ENCODE results near the gene SEMA5A.

Gene SEMA5A

DNA sequence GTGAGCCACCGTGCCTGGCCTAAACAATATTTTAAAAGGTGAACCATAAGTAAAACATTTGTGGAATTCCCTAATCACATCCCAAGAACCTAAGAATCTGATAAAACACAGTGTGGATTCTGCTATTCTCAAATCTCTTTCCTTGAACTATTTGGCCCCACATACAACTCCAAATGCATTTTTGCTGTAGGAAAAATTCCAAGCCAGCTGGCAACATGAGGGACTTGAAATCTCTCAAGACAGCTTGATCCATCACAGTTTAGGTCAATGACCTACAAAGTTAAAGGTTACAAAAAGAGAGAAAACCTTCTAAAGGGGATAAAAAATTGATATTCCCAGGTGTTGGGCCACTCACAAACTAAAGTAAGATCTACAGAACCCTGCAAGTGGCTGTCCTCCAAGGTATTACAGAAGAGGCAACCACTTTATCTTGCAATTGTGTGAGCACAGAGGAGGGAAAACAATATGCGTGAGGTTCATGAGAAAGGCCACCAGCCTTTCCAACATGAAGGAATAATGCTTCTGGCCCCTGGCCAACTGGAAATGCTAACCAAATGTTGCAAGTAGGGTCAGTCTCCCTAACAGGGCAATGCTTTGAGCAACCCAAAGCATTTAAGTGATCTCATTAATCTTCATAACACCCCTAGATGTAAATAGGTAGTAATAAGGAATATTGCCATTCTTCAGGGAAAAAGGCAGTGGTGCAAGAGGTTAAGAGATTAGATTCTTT is 221.4 kb downstream of the SEMA5A start:
- no peak for DNase-seq (ENCODE audit: low read depth)

DNA sequence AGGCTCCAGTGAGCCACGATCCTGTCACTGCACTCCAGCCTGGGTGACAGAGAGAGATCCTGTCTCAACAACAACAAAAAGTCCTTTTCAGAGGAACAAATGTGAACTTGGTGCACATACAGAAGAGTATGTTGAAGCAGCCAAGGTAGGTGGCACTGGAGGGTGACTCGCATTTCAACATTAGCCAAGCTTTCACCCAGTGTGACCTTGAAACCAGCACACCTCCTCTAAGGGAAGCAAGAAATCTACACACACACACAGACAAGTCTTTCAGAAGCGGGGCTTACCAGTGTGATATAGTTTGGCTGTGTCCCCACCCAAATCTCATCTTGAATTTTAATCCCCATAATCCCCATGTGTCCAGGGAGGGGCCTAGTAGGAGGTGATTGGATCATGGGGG is 225.2 kb downstream of the SEMA5A start:
- no peak for DNase-seq (ENCODE audit: low read depth)

DNA sequence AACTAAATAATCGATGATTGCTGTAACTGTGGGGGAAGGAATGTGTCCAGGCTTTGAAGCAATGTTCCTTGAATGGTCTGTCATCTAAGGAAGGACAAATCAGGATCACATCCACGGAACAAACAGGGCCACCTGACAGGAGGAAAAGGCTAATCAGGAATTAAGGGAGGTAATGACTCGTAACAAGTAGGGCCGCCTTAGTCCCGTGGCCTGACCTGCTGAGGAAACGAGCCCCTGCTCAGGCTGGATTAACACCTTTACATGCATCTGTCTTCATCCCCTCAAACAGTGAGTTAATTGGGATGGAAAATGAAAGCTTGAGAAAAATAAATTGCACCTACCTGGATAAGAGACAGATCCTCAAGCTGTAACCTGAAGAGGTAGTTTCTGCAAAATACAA is 227.8 kb downstream of the SEMA5A start:
- no peak for DNase-seq (ENCODE audit: low read depth)

DNA sequence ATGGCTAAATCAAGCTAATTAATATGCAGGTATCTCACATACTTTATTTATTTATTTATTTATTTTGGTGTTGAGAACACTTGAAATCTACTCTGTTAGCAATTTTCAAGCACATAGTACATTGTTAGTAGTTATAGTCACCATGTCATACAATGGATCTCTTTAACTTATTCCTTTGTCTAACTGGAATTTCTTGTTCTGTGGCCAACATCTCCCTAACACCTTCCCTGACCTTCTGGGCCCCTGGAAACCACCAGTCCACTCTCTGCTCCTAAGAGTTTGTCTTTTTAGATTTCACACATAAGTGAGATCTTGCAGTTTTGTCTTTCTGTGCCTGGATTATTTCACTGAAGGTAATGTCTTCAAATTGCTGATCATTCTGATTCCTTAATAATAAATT is 229.1 kb downstream of the SEMA5A start:
- no peak for DNase-seq (ENCODE audit: low read depth)

DNA sequence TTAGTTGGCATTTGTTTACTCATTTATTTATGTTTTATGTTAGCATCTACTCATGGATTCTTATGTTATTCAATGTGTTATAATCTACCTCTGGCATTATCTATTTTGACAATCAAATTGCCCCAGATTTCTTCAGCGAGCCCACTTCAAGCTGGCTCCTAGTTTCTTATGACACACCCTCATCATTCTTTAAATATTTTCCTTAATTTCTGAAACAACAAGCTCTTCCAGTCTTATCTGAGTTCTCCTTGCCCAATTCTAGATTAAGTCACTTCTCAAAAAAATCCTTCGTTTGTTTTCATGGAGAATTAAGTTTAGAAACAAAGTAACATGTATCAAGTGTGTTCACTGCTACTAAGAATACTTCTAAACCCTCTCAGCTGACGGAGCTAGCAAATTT is 229.8 kb downstream of the SEMA5A start:
- no peak for DNase-seq (ENCODE audit: low read depth)

DNA sequence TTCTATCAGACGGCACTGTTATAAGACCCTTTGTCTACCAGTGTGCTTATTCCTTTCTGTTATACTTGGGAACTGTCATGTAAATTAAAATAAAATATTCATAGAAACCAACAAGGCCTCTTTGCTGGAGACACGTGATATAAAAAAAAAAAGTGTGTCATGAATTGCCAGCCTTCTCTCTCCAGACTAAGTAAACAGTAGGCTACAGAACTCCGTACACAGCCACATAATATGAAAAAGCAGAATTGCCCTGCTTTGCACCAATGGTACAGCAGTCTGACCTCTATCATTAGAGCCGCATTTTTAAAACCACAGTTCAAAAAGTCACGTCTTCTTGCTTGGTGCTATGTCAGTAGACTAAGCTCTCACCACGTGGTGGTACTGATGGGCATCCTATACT is 231.3 kb downstream of the SEMA5A start:
- DNase-seq (ENCODE audit: low read depth), result no peak

DNA sequence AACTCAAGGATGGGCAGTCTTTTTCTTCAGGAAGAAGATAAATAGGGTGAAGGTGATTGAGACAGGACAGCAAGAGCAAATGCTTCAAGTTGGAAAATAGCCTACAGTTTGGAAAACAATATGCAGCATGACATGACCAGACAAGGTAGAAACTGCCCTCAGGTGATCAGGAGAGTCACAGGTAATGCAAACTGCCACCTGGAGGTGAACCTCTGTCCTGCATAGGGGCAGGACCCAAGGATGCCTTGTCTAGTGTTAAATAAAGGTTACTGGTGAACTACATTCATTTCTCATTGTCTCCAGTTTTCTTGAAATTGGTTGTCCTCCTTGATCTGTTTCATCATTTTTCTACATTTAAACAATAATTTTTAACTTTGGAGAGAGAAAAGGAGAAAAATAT is 232.1 kb downstream of the SEMA5A start:
- no peak for DNase-seq (ENCODE audit: low read depth)

DNA sequence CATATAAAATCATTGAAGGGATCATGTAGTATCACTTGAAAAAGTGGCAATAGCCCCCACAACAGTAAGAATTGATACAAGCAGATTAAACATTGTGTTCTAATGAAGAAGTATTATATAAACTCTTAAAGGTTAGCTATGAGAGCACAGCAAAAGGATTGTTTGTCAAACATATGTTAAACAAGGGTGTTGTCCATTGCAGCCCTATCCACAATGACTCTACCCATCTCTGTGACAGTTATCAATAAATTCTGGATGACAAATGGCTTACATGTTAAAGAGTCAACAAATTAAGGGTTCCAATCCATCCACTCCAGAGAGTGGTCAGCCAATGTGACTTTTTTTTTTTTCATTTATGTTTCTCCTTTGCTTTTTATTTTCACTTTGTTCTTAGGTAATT is 238.7 kb downstream of the SEMA5A start:
- DNase-seq (ENCODE audit: low read depth), result no peak

DNA sequence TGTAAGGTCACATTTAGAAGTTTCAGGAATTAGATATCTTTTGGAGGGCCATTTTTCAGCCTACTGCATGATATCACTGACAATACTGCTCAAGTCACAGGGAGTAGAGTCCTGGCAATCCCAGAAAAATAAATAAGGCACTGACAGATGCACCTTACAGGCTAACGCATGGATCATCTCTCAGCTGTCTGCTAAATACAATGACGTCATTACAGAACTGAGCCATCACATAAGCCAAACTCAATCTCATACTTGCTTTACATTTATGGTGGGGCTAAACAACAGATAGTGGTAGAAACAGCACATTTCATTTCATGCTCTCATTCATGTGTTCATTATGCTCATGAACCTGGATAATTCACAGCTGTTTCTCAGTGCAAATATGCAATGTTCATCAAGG is 243.7 kb downstream of the SEMA5A start:
- peak; percentile 11 for DNase-seq (ENCODE audit: low read depth)

DNA sequence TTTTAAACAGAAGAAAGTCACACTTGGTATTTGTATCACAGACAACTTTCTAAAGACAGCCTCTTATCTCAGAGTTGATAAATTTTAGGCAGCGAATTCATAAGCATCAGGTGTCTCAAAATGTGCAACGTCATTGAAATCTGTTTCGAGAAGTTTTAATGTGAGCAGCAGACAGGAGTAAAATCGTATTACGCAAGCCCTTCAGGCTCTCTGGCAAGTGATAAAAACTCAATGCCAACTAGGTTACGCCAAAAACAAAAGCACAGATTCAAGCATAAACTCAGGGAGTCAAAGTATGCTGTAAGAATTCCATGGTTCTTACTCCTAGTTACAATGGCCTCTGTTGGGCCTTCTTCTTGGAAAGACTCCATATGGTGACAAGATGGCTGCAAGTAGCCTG is 244.7 kb downstream of the SEMA5A start:
- DNase-seq (ENCODE audit: low read depth), result no peak

DNA sequence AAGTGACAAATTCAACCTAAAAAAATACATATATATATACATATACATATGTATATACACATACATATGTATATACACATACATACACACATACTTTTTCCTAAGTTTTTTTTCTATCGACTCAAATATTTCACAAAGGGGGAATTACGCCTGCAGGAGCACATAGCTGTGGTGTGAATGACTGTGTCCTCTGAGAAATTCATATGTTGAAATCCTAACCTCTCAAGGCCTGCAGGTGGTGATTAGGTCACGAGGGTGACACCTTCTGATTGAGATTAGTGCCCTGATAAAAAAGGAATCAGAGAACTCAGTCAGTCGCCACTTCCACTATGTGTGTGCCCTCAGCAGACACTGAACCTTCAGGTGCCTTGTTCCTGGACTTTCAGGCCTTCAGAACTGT is 248.7 kb downstream of the SEMA5A start:
- no peak for DNase-seq (ENCODE audit: low read depth)

DNA sequence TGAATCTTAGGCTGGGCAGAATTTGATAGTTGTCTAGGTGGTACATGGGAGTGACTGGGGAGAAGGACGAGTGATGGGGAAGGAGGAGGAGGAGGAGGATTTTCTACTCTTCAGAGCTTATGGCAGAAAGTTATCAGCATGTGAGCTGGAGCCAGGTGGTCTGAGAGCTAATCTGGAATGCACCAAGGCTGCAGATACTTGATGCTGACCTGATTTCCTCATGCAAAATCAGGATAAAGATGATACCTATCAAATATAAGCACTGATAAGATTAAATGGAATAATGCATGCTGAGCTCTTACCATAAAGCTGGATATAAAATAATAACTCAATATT is 250.4 kb downstream of the SEMA5A start:
- no peak for DNase-seq (ENCODE audit: low read depth)

DNA sequence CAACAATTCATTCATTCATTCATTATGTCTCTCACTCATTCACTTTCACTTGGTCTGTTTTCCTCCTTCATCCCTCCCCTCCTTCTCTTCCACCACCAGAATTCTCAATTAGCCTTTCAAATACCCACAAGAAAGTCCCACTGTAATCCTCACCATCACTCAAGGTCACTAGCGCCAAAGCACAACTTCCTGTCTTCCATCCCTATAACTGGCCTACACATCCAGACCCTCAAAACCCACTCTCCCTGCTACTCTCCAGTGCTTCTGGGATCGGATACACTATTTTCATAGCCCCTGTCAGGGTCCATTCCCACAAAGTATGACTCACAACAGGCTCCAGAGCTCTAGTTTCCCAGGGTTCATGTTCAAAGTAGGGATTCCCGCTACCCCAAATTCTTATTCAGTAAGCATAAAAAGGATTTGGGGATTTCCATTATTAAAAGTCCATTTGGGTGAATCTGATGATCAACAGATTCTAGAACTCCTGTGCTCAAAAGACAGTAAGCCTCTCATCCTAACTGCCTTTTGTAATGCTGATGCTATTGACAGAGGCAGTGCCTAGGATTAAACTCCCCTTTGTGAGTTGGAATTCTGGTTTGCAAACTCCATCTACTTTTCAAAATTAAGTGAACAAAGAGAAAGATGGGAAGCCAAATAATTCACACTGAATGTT is 250.9 kb downstream of the SEMA5A start:
- no peak for DNase-seq (ENCODE audit: low read depth)

DNA sequence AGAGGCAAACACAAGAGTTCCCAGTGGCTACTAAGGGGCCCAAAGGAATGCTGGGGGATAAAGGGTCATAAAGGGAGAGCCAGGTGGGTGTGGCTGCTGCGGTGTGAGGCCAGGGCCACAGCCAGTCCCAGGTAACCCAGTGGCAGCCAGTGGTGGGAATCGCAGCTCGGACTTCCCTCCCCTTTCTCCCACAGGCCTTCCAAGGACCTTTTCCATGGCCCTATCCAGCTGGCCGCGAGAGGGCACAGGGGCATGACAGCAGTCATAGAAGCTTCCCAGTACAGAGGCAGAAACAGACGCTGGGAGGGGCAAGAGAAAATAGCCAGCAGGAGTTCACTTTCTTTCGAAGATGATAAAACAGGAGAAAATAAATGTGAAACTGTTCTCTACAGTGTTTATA is 257.6 kb downstream of the SEMA5A start:
- DNase-seq (ENCODE audit: low read depth), result no peak

DNA sequence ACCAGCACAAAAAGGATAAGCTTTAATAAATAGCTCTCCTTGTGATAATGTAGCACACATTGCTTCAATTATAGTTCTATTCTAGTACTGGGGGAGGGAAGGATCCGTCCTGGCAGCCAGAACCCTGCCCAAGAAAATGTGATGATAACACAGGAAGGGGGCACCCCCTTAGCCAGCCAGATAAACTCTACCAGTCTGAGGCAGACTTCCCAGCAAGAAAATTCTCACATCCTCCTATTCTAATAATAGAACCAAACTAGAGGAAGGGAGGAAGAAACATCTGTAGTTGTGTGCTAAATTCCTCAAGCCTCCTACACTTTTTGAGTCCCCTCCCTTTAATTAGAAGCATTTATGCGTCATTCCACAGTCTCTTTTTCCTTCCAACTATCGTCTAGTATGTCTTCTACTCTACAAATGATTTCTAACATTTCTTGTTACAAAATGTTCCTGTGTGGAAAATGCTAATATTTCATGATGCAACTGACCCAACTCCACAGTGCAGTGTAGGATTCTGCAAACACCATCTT is 261.0 kb downstream of the SEMA5A start:
- no peak for DNase-seq (ENCODE audit: low read depth)

DNA sequence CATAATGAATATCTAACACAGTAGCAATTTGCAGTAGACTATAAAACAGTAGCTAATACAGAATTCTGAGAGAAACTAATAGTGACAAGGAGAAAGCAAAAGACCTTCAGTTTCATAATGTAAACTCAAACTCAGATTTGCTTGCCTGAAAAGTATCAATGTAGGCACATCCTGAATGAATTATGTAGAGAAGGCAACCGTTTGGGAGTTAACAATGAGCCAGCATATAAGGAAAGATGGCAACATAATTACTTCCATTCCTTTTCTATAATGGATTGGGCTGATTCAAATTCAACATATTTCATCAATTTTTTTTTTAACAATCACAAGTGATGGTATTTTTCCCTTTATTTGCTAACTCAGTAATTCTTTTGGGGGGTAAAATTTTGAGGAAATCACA is 261.6 kb downstream of the SEMA5A start:
- no peak for DNase-seq (ENCODE audit: low read depth)

DNA sequence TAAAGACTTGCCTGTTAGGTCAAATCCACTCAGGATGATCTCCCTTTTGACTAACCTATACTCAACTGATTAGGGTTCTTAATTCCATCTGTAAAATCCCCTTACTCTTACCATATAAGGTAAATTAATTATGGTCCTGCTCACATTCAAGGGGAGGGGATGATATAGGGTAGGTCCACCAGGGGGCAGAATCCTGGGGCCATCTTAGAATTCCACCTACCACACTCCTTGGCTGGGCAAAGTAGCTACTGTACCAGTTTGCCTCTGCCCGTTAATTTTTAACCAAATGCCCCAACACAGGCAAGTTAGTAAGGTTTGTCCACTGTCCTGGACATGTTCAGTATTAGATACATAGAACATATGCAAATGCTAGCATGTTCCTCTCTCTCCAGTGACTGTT is 262.4 kb downstream of the SEMA5A start:
- DNase-seq (ENCODE audit: low read depth), result no peak

DNA sequence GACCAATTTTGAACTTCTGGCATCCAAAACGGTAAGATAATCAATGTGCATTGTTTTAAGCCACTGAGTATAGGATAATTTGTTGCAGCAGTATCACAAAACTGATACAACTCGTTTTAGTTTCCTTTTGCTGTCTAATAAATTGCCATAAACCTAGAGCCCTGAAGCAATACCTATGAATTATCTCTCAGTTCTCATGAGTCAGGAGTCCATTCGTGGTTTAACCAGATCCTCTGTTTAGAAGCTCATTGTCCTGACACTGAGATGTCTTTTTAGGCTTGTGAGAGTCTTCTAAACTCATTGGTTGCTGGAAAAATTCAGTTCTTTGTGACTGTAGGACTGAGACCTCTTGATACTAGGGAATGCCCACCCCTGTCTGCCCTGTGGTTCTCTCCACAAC is 262.9 kb downstream of the SEMA5A start:
- DNase-seq (ENCODE audit: low read depth), result no peak

DNA sequence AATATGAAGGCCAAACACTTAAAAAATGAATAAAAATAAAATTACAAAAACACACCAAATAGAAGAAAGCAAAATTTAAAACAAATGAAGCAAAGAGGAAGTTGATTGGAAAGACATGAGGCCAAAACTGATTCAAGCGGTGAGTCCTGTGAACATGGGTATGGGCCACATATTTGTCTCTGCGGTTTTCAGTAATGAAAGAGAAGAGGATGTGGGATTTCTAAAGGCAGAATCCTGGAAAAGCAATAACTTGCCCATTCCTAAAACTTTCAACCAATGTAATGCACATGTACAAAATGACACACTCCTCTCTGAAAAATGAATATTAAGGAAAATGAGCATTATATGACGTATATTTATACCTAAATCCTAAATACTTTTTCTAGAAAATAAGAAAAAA is 263.7 kb downstream of the SEMA5A start:
- no peak for DNase-seq (ENCODE audit: low read depth)

DNA sequence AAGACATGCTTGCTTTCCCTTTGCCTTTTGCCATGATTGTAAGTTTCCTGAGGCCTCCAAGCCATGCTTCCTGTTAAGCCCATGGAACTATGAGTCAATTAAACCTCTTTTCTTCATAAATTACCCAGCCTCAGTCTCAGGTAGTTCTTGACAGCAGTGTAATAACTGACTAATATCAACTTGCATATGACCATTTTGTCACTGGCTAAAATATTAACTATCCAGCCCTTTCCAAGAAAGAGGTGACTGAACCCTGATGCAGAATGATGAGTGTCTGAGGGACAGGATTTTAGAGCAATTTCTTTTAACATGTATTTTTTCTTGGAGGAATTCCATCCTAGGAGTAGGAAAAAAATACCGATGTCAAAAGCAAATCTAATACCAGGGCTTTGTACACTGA is 266.1 kb downstream of the SEMA5A start:
- DNase-seq (ENCODE audit: low read depth), result no peak

DNA sequence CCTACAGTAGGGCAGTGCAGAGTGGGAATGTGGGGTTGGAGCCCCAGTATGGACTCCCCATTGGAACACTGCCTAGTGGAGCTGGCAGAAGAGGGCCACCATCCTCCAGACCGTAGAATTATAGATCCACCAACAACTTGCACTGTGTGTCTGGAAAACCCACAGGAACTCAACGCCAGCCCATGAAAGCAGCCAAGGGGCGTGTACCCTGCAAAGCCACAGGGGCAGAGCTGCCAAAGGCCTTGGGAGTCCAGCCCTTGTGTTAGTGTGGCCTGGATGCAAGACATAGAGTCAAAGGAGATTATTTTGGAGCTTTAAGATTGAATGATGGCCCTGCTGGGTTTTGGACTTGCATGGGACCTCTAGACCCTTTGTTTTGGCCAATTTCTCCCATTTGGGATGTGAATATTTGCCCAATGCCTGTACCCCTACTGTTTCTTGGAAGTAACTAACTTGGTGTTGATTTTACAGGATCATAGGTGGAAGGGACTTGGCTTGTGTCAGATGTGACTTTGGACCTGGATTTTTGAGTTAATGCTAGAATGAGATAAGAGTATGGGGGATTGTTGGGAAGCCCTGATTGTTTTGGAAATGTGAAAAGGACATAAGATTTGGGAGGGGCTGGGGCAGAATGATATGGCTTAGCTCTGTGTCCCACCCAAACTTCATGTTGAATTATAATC is 266.8 kb downstream of the SEMA5A start:
- DNase-seq (ENCODE audit: low read depth), result no peak

DNA sequence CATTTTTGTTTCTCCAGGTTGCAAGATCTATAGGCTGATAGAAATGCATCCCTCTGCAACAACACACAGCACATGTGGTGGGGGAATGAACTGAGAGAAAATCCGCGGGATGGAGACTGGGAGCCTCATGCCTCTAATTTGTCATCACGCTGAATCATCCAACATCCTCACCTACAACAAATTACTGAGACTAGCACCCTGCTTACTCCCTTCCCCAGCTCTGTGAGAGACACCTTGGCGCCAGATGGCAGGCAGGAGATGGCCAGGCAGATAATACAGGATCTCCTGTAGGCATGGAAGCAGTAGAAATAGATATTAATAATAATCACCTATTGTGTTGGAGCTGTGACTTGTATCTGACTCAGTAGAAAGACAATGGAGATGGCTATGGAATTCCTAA is 276.9 kb downstream of the SEMA5A start:
- DNase-seq (ENCODE audit: low read depth), result no peak

DNA sequence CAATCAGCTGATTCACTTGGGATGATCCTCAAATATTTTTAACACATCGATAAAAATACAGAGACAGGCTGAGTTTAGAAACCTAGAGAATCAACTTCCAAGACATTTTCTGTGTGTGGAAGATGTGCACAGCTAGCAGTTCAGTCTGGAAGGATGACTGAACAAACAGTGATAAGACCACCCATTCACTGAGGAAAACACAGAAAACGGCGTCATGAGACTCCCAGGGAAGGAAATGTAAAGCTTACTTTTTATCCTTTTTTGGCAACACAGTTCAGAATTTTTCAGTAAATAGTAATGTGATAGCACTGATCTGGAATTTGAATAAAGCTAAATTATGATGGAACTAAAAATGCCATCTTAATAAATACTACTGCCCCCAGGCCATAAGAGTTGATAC is 277.6 kb downstream of the SEMA5A start:
- no peak for DNase-seq (ENCODE audit: low read depth)

Data from non-pigmented ciliary epithelial cell (primary cell).